Parathyroid adenoma (tissue), 2 donors: ENCODE data around the gene SIX5.

Experiments
- H2AFZ ChIP-seq: fragments of 300-600 bp; sonication (generic); one replicate; pipeline ENCODE4 v1.7.0; 2017; ENCODE audit warnings: antibody characterized with exemption, mild to moderate bottlenecking
- H3K27ac ChIP-seq: fragments of 300-600 bp; sonication (generic); one replicate; pipeline ENCODE4 v1.7.0; 2017
- H3K27me3 ChIP-seq: fragments of 300-600 bp; sonication (generic); one replicate; pipeline ENCODE4 v1.7.0; 2017; ENCODE audit warnings: low read length; ENCODE audit not compliant: control insufficient read depth, insufficient read depth
- H3K36me3 ChIP-seq: fragments of 300-600 bp; sonication (generic); one replicate; pipeline ENCODE4 v1.7.0; 2017; ENCODE audit warnings: low read length; ENCODE audit not compliant: control insufficient read depth, insufficient read depth
- H3K4me1 ChIP-seq: fragments of 300-600 bp; sonication (generic); one replicate; pipeline ENCODE4 v1.7.0; 2017; ENCODE audit warnings: control low read depth
- H3K4me2 ChIP-seq: fragments of 300-600 bp; sonication (generic); one replicate; pipeline ENCODE4 v1.7.0; 2017; ENCODE audit warnings: low read length
- H3K4me3 ChIP-seq: fragments of 300-600 bp; sonication (generic); one replicate; pipeline ENCODE4 v1.7.0; 2017; ENCODE audit warnings: low read depth, low read length
- H3K79me2 ChIP-seq: fragments of 300-600 bp; sonication (generic); one replicate; pipeline ENCODE4 v1.7.0; 2017; ENCODE audit warnings: control low read depth
- H3K9ac ChIP-seq: fragments of 300-600 bp; sonication (generic); one replicate; pipeline ENCODE4 v1.7.0; 2017; ENCODE audit warnings: mild to moderate bottlenecking
- H3K9me3 ChIP-seq: fragments of 300-600 bp; sonication (generic); one replicate; pipeline ENCODE4 v1.7.0; 2017; ENCODE audit warnings: low read length; ENCODE audit not compliant: control insufficient read depth
- CTCF ChIP-seq: fragments of 300-600 bp; sonication (generic); IDR thresholded peaks from one replicate; pipeline ENCODE4 v1.7.0; 2017; ENCODE audit warnings: antibody characterized with exemption, mild to moderate bottlenecking
- donor health status: primary hyperparathyroidism.

SIX5 gene

GRCh38 chr19:45809643-45810159 is 40.6 kb upstream of the SIX5 start:
- no peaks in the 10 kb centered on the region for H3K27me3 ChIP-seq
- peak overlapping the region; percentile 51 for H3K4me2 ChIP-seq
- H3K4me1 ChIP-seq: no peaks in the 10 kb centered on the region
- TF ChIP-seq CTCF: no peak
- H3K9ac ChIP-seq: no peak overlapping the region
- no peak overlapping the region for H3K27ac ChIP-seq
- H3K79me2 ChIP-seq: no peaks in the 10 kb centered on the region
- H3K9me3 ChIP-seq: no peaks in the 10 kb centered on the region
- H3K36me3 ChIP-seq: no peaks in the 10 kb centered on the region
- H2AFZ ChIP-seq: peak overlapping the region; percentile 4
- no peak overlapping the region for H3K4me3 ChIP-seq

- no peak overlapping the region for H3K4me3 ChIP-seq
Measured at GRCh38 chr19:45805719-45806118, 36.7 kb upstream of the SIX5 start.

GRCh38 chr19:45804959-45805230 is 35.8 kb upstream of the SIX5 start:
- no peaks in the 10 kb centered on the region for H3K79me2 ChIP-seq

More at GRCh38 chr19:45805719-45806118, 36.7 kb upstream of the SIX5 start:
- Histone ChIP-seq H3K27ac (no peak overlapping the region), H2AFZ (no peak overlapping the region), H3K79me2 (no peaks in the 10 kb centered on the region), H3K27me3 (no peaks in the 10 kb centered on the region), H3K9ac (no peak overlapping the region), H3K4me2 (no peak overlapping the region), H3K36me3 (no peaks in the 10 kb centered on the region), H3K4me1 (no peaks in the 10 kb centered on the region), H3K9me3 (no peaks in the 10 kb centered on the region)
- TF ChIP-seq CTCF: no peak

GRCh38 chr19:45804140-45804958 is 35.3 kb upstream of the SIX5 start:
- Histone ChIP-seq H3K36me3 (no peaks in the 10 kb centered on the region), H3K9ac (no peak overlapping the region), H3K4me1 (no peaks in the 10 kb centered on the region), H3K4me3 (no peak overlapping the region), H3K4me2 (no peak overlapping the region), H2AFZ (no peak overlapping the region), H3K27me3 (no peaks in the 10 kb centered on the region), H3K27ac (no peak overlapping the region), H3K79me2 (no peaks in the 10 kb centered on the region), H3K9me3 (no peaks in the 10 kb centered on the region)
- no peak for TF ChIP-seq CTCF

More at GRCh38 chr19:45804959-45805230, 35.8 kb upstream of the SIX5 start:
- no peak for TF ChIP-seq CTCF
- no peaks in the 10 kb centered on the region for H3K9me3 ChIP-seq
- H3K27ac ChIP-seq: no peak overlapping the region
- no peaks in the 10 kb centered on the region for H3K27me3 ChIP-seq
- H2AFZ ChIP-seq: no peak overlapping the region
- H3K9ac ChIP-seq: no peak overlapping the region
- no peak overlapping the region for H3K4me2 ChIP-seq
- no peaks in the 10 kb centered on the region for H3K4me1 ChIP-seq
- H3K4me3 ChIP-seq: no peak overlapping the region
- H3K36me3 ChIP-seq: no peaks in the 10 kb centered on the region
